Ectodermal cell (in vitro differentiated cells): ENCODE results near the gene TMED10. TPM values are rescaled to one million over a fixed set of nuclear protein-coding genes. Genes with fewer than 3 reads are reported as not detected.
A peak's percentile ranks its signal among the peaks of the same experiment; 100 is the strongest.

Experiments
- H3K27ac ChIP-seq: 2 replicates; pipeline ENCODE4 v1.7.0; 2013; ENCODE audit warnings: mild to moderate bottlenecking, low read depth, low read length; ENCODE audit not compliant: insufficient read depth, poor library complexity, severe bottlenecking
- H3K27me3 ChIP-seq: 2 replicates; pipeline ENCODE4 v1.7.0; 2013; ENCODE audit warnings: mild to moderate bottlenecking, low read length; ENCODE audit not compliant: insufficient read depth, control insufficient read depth, poor library complexity, severe bottlenecking
- H3K36me3 ChIP-seq: one replicate; pipeline ENCODE4 v1.7.0; 2013; ENCODE audit warnings: low read length; ENCODE audit not compliant: control insufficient read depth, insufficient read depth
- H3K4me1 ChIP-seq: one replicate; pipeline ENCODE4 v1.7.0; 2013; ENCODE audit warnings: low read length; ENCODE audit not compliant: control insufficient read depth, insufficient read depth
- H3K4me3 ChIP-seq: 2 replicates; pipeline ENCODE4 v1.7.0; 2013; ENCODE audit warnings: low read depth, low read length, control low read depth; ENCODE audit not compliant: insufficient read depth
- H3K9me3 ChIP-seq: 2 replicates; pipeline ENCODE4 v1.7.0; 2013; ENCODE audit warnings: mild to moderate bottlenecking, low read length, moderate library complexity; ENCODE audit not compliant: control insufficient read depth
- WGBS, 2 experiments: methylation state at CpG; one replicate each; pipeline ENCODE4 v1.1.7; 2013; ENCODE audit warnings: missing lambda C conversion rate in 2 of 2; 5-methylcytosine and 5-hydroxymethylcytosine counted together
- polyA plus RNA-seq, 4 experiments: library from polyadenylated mRNA; stranded (reverse); fragments of 50-300 nt; gene quantifications; one replicate each; pipeline ENCODE4 v1.2.3, GENCODE V29; 2013

Gene TMED10
- polyA plus RNA-seq (2013, experiment 1 of 4), result 153 TPM
- polyA plus RNA-seq (2013, experiment 2 of 4), result 148 TPM
- 89.7 TPM for polyA plus RNA-seq (2013, experiment 3 of 4)
- polyA plus RNA-seq (2013, experiment 4 of 4), result 125 TPM

DNA sequence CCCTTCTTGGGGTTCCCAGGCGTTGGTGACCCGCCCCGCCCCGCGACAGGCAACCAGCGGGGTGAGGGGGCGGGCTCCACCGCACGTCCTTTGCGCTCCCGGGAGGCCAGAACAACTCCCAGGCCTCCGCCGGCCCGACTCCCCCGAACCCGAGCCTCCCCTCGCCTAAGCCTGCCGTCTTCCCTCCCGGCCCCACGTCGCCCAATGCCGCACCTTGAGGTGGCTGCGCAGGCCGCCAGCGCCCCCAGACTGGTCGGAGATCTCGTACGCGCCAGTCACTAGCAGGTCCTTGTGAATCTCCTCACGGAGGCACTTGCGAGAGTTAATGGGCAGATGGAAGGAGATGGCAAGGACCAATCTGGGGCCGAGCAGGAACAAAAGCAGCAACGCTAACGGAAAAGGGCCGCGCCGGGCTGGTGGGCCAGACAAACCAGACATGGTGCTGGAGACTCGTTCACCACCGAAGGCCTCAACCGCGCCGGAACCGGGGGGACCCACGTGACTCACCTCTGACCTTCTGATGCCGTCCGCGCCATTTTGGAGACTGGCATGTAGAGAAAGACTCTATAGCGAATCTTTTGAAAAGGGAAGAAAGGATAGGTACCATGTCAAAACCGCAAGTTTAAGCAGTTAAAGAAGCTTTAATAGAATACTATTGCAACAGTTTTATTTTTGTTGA is at the start of gene TMED10:
TMED10 (minus strand) TSS at position 471 of the 679 bp plus-strand sequence; CDS start at position 438, 33 bp downstream.
- no peaks in the 10 kb centered on the region for H3K9me3 ChIP-seq
- WGBS, 2 experiments, result 0 to 1% methylated on average over 49 of the region's 49 CpGs
- H3K4me3 ChIP-seq, result peak within 1 kb of the TSS; percentile 90
- peaks cover 20% of the 10 kb centered on the region for H3K27me3 ChIP-seq
- peaks cover 6% of the 10 kb centered on the region for H3K4me1 ChIP-seq
- H3K36me3 ChIP-seq, result no peaks in the 10 kb centered on the region
- peak within 1 kb of the TSS; percentile 86 for H3K27ac ChIP-seq

DNA sequence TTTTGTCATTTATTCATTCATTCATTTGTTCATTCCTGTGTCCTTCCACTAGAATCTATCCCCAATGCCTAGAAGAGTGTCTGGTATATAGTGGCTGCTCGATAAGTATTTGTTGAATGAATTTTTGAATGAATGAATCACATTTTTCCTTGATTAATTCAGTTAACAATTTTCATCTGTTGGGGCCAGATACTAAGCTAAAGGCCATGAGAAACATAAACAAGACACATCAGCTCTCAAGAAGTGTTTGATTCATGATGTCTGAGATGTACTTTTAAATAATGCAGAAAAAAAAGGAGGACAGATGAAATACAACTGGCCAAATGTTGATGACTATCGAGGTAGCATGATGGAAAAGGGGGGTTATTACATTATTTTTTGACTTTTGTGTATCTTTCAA is 48.1 kb upstream of the TMED10 start:
- Histone ChIP-seq H3K36me3 (no peaks in the 10 kb centered on the region), H3K9me3 (no peaks in the 10 kb centered on the region), H3K4me1 (peaks cover 11% of the 10 kb centered on the region), H3K27ac (no peak overlapping the region), H3K4me3 (no peak overlapping the region), H3K27me3 (no peaks in the 10 kb centered on the region)
- WGBS, 2 experiments, result 82 to 100% methylated on average over 1 to 2 of the region's 2 CpGs

DNA sequence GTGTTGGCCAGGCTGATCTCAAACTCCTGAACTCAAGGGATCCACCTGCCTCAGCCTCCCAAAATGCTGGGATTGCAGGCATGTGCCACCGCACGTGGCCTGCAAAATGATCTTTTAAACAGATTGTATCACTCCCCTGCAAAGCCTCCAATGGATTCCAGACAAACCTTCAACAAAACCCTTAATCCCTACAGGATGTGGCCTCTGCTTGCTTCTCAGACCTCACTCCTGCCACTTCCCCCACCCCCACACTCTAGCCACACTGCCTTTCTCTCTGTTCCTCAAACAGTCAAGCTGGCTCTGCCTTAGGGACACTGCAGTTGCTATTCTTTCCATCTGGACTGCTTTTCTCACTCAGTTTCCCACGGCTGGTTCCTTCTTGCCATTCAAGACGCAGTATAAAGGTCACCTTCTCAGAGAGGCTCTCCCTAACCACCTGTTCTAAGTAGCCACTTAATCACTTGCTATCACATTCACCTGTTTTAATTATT is 47.3 kb upstream of the TMED10 start:
- WGBS, 2 experiments, result 39 to 44% methylated on average over 4 of the region's 4 CpGs
- Histone ChIP-seq H3K27me3 (no peaks in the 10 kb centered on the region), H3K27ac (no peak overlapping the region), H3K9me3 (no peaks in the 10 kb centered on the region), H3K4me3 (no peak overlapping the region), H3K4me1 (peaks cover 11% of the 10 kb centered on the region), H3K36me3 (no peaks in the 10 kb centered on the region)

DNA sequence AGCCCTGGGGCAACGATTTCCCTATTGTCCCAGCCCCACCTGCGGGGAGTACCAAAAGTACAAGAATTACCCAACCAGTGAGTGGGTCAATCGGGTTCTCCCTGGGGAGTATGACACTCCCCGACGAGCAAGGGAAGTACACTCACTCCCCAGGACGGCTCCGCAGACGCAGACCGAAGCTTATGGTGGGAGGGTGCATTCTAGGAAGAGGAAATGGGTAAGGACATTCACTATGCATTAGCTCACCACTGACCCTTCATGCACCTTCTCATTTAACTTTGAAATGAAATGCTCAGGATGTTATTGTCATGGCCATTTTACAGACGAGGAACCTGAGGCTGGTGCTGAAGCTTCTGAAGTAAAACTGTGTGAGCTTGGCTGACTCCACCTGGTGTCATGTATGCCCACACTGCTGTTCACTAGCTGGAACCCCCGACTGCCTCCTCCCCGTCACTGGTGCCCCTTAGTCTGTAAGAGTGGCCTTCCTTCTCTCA is 45.8 kb upstream of the TMED10 start:
- Histone ChIP-seq H3K27ac (no peak overlapping the region), H3K4me3 (no peak overlapping the region)

DNA sequence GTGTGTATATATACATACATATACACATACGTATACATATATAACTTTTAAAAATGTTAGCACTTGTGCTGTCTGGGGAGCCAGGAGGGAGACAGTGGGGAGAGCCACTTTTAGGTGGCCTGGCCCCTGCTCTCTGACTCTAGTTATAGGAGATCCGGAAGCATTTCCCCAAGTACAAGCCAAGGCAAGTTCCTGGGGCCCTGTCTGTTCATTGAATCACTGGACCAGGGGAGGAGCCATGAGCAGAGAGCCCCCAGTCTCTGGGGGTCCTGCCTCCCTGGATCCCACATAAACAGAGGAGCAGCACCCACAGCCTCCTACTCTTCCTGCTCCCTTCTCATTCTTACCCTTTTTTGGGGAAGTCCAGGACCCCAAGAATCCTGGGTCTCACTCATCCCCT is 45.4 kb upstream of the TMED10 start:
- Histone ChIP-seq H3K9me3 (no peaks in the 10 kb centered on the region), H3K36me3 (no peaks in the 10 kb centered on the region), H3K27ac (no peak overlapping the region), H3K27me3 (no peaks in the 10 kb centered on the region), H3K4me1 (peaks cover 11% of the 10 kb centered on the region), H3K4me3 (no peak overlapping the region)
- 67 to 85% methylated on average over 1 to 2 of the region's 2 CpGs for WGBS, 2 experiments

More for the DNA sequence above, 45.8 kb upstream of the TMED10 start:
- peaks cover 11% of the 10 kb centered on the region for H3K4me1 ChIP-seq
- H3K36me3 ChIP-seq, result no peaks in the 10 kb centered on the region
- H3K9me3 ChIP-seq, result no peaks in the 10 kb centered on the region
- WGBS, 2 experiments, result 61 to 66% methylated on average over 12 of the region's 12 CpGs
- H3K27me3 ChIP-seq, result no peaks in the 10 kb centered on the region

DNA sequence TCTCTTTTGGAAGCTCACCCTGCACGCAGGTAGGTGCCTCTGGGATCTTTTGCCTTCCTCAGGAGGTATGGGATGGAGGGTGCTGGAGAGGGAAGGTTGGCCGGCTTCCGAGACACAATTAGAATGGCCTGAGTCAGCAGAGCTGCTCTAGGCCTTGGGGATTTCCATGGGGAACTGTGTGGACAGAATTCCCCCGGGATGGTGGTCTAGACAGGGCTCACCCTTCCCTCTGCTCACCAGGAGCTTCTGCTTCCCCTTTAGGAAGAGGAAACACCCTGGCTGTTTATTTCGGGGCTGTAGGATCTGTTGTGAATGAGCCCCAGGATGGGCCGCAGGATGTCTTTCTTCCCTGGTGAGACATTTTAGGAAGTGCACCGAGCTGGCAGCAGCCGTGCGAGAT is 43.7 kb upstream of the TMED10 start:
- Histone ChIP-seq H3K4me1 (peaks cover 11% of the 10 kb centered on the region), H3K4me3 (no peak overlapping the region), H3K36me3 (no peaks in the 10 kb centered on the region), H3K27ac (no peak overlapping the region), H3K27me3 (no peaks in the 10 kb centered on the region), H3K9me3 (no peaks in the 10 kb centered on the region)
- 87 to 89% methylated on average over 9 of the region's 9 CpGs for WGBS, 2 experiments

DNA sequence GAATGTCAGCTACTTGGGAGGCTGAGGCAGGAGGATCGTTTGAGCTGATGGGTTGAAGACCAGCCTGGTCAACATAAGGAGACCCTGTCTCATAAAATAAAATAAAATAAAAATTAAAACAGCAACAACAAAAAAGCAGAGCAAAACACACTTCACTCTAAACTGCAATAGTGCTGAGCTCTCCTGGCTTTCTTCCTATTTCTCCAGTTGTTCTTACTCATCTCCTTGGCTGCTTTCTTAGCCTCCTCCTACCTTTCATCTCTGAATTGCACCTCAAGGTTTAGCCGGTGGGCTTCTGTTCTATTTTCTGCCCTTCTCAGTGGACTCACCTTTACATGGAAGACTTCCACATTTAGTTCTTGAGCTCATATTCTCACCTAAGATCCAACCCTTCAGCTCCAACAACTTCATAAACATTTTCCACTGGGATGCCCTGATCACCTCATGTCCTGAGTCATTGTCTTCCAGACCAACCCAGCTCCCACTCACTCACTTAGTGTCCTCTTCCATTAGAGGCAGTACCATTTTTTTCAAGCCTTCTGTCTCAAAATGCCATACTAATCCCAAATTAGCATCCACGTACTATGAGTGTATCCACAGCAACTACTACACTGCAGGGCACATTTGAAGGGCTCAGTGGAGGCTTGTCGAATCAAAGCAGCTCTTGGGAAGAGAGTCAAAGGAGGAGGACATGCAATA is 41.2 kb upstream of the TMED10 start:
- H3K4me3 ChIP-seq, result no peak overlapping the region
- no peaks in the 10 kb centered on the region for H3K27me3 ChIP-seq
- H3K9me3 ChIP-seq, result no peaks in the 10 kb centered on the region
- H3K4me1 ChIP-seq, result no peaks in the 10 kb centered on the region
- H3K36me3 ChIP-seq, result no peaks in the 10 kb centered on the region
- 90 to 93% methylated on average over 4 of the region's 4 CpGs for WGBS, 2 experiments
- H3K27ac ChIP-seq, result no peak overlapping the region

DNA sequence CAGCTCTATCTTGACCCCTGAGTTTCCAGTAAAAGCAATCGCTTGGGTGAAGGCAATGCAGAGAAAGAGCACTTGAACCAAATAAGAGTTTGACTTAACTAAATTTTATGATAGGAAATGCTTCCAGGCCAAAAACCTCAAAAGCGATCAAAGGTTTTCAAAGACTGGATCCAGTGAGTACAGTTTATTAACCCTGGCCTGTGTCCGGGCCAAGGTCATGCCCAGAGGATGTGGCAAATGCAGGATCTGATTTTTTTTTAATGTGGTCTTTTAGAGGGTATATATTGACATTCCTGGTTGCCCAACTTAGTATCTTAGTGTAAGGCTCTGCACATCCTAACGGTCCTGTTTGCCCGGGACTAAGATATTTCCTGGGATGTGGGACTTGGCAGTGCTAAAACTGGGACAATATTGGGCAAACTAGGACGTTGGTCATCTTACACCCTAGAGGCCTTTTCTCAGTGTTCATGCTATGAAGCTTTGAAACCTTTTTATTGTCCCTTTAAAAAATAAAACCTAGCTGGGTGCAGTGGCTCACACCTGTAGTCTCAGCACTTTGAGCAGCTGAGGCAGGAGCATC is 40.1 kb upstream of the TMED10 start:
- H3K27ac ChIP-seq, result no peak overlapping the region
- H3K36me3 ChIP-seq, result no peaks in the 10 kb centered on the region
- no peaks in the 10 kb centered on the region for H3K27me3 ChIP-seq
- WGBS, 2 experiments, result 95% methylated on average over 6 of the region's 6 CpGs
- no peaks in the 10 kb centered on the region for H3K9me3 ChIP-seq
- no peak overlapping the region for H3K4me3 ChIP-seq
- H3K4me1 ChIP-seq, result no peaks in the 10 kb centered on the region

DNA sequence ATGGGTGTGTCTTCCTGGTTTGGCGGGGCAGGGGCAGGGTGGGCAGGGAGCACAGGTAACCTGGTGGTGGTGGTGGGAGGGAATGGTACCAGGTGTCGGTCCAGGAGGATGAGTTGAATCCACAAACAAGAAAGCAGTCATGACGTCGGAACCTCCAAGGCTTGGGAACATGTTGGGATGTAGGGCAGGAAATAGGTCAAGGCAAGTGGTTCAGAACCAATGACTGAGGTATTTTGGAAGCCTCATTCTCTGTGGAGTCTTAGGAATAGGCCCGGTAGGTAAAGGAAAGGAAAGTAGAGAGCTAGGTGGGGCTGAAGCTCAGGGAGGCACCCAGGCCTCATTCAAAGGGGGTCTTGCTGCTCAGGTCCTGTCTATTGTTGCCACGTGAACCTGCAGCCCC is 39.1 kb upstream of the TMED10 start:
- Histone ChIP-seq H3K4me3 (no peak overlapping the region), H3K9me3 (no peaks in the 10 kb centered on the region), H3K27me3 (no peaks in the 10 kb centered on the region), H3K4me1 (no peaks in the 10 kb centered on the region), H3K27ac (no peak overlapping the region), H3K36me3 (no peaks in the 10 kb centered on the region)
- WGBS, 2 experiments, result 92 to 95% methylated on average over 6 of the region's 6 CpGs

DNA sequence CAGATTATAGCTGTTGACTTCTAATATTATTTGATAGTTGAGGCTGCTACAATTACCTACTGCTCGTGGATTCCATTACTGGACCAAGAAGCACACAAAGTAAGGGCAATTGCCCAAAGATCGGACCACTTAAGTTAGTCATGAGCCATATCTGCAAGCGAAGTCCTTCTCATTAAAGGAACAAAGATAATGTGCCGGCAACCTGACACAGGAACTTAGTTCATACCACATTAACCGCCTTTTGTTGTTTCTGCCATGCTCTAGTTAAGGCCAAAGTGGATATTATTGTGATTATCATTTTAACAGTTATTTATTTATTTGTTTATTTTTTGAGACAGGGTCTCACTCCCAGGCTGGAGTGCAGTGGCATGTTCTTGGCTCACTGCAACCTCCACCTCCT is 38.1 kb upstream of the TMED10 start:
- Histone ChIP-seq H3K9me3 (no peaks in the 10 kb centered on the region), H3K27me3 (no peaks in the 10 kb centered on the region), H3K4me1 (no peaks in the 10 kb centered on the region), H3K27ac (no peak overlapping the region), H3K36me3 (no peaks in the 10 kb centered on the region), H3K4me3 (no peak overlapping the region)
- WGBS, 2 experiments, result 93 to 96% methylated on average over 5 of the region's 5 CpGs
